Measurements from ENCODE around the gene GNGT2.
A peak's percentile ranks its signal among the peaks of the same experiment; 100 is the strongest.
"Not testable (repeated sequence)": the region's sequence is repeated elsewhere in the genome, so short reads cannot be mapped to it uniquely, and the experiment has no call there.

Gene GNGT2

GRCh38 chr17:49193513-49194296 is 16.7 kb downstream of the GNGT2 start:
- no peaks in the 10 kb centered on the region for H3K36me3 ChIP-seq (ENCODE audit: control insufficient read depth in 2 of 2, insufficient read depth in 2 of 2, low read length in 2 of 2)
- H3K4me1 ChIP-seq (ENCODE audit: control insufficient read depth in 2 of 2, insufficient read depth in 2 of 2, low read length in 2 of 2): peaks cover 4 to 5% of the 10 kb centered on the region in 2 donors
- peak overlapping the region; percentile 41 to 99 for H3K27ac ChIP-seq (ENCODE audit: low read depth in 2 of 2, low read length in 2 of 2)
- no peaks in the 10 kb centered on the region for H3K9me3 ChIP-seq (ENCODE audit: control insufficient read depth in 2 of 2, low read length in 2 of 2)
- peak overlapping the region; percentile 83 to 85 for H3K4me3 ChIP-seq (ENCODE audit: low read length in 2 of 2)
- no peaks in the 10 kb centered on the region for H3K27me3 ChIP-seq (ENCODE audit: control insufficient read depth in 2 of 2, insufficient read depth in 2 of 2, low read length in 2 of 2)
- H3K9ac ChIP-seq (ENCODE audit: low read depth in 1 of 2, low read length in 2 of 2): peak overlapping the region; percentile 5 to 67

- H3K27ac ChIP-seq (ENCODE audit: low read depth in 2 of 2, low read length in 2 of 2): peak overlapping the region; percentile 99
- no peaks in the 10 kb centered on the region for H3K9me3 ChIP-seq (ENCODE audit: control insufficient read depth in 2 of 2, low read length in 2 of 2)
- no peaks in the 10 kb centered on the region for H3K36me3 ChIP-seq (ENCODE audit: control insufficient read depth in 2 of 2, insufficient read depth in 2 of 2, low read length in 2 of 2)
- peaks cover 4 to 5% of the 10 kb centered on the region in 2 donors for H3K4me1 ChIP-seq (ENCODE audit: control insufficient read depth in 2 of 2, insufficient read depth in 2 of 2, low read length in 2 of 2)
- H3K27me3 ChIP-seq (ENCODE audit: control insufficient read depth in 2 of 2, insufficient read depth in 2 of 2, low read length in 2 of 2): no peaks in the 10 kb centered on the region
- peak overlapping the region; percentile 82 to 94 for H3K9ac ChIP-seq (ENCODE audit: low read depth in 1 of 2, low read length in 2 of 2)
- H3K4me3 ChIP-seq (ENCODE audit: low read length in 2 of 2): peak overlapping the region; percentile 83 to 85
Observed at GRCh38 chr17:49191917-49192741, 18.2 kb downstream of the GNGT2 start.

DNA sequence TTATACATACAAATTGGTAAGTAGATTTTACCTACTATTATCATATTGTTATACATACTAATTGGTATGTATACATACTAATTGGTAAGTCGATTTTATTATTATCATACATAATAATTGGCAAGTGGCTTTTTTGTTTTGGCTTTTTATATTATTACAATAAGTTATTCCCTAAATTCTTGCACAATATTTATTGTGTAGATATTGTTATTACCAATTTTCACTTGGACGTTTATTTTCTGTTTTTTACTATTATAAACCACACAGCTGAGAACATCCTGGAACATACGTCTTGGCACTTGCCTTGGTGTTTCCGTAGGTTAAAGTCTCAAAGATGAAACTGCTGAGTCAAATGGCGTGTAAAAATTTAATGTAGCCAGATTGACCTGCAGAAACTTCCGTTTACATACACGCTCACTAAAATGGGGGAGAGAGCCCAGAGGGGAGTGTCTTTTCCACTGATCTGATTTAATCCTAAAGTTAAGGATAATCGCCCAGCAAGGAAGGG is 18.9 kb downstream of the GNGT2 start:
- Histone ChIP-seq H3K9me3 (ENCODE audit: control insufficient read depth in 2 of 2, low read length in 2 of 2) (no peaks in the 10 kb centered on the region), H3K36me3 (ENCODE audit: control insufficient read depth in 2 of 2, insufficient read depth in 2 of 2, low read length in 2 of 2) (no peaks in the 10 kb centered on the region), H3K9ac (ENCODE audit: low read depth in 1 of 2, low read length in 2 of 2) (peak overlapping the region; percentile 82 to 94), H3K4me3 (ENCODE audit: low read length in 2 of 2) (peak overlapping the region; percentile 83 to 85), H3K27ac (ENCODE audit: low read depth in 2 of 2, low read length in 2 of 2) (peak overlapping the region; percentile 99), H3K4me1 (ENCODE audit: control insufficient read depth in 2 of 2, insufficient read depth in 2 of 2, low read length in 2 of 2) (peaks cover 4 to 5% of the 10 kb centered on the region in 2 donors), H3K27me3 (ENCODE audit: control insufficient read depth in 2 of 2, insufficient read depth in 2 of 2, low read length in 2 of 2) (no peaks in the 10 kb centered on the region)

GRCh38 chr17:49190932-49191331 is 19.4 kb downstream of the GNGT2 start:
- H3K4me3 ChIP-seq (ENCODE audit: low read length in 2 of 2): no peak overlapping the region
- H3K4me1 ChIP-seq (ENCODE audit: control insufficient read depth in 2 of 2, insufficient read depth in 2 of 2, low read length in 2 of 2): peaks cover 4 to 5% of the 10 kb centered on the region in 2 donors
- no peak overlapping the region for H3K27ac ChIP-seq (ENCODE audit: low read depth in 2 of 2, low read length in 2 of 2)
- H3K36me3 ChIP-seq (ENCODE audit: control insufficient read depth in 2 of 2, insufficient read depth in 2 of 2, low read length in 2 of 2): no peaks in the 10 kb centered on the region
- no peaks in the 10 kb centered on the region for H3K27me3 ChIP-seq (ENCODE audit: control insufficient read depth in 2 of 2, insufficient read depth in 2 of 2, low read length in 2 of 2)
- H3K9me3 ChIP-seq (ENCODE audit: control insufficient read depth in 2 of 2, low read length in 2 of 2): no peaks in the 10 kb centered on the region
- no peak overlapping the region for H3K9ac ChIP-seq (ENCODE audit: low read depth in 1 of 2, low read length in 2 of 2)

DNA sequence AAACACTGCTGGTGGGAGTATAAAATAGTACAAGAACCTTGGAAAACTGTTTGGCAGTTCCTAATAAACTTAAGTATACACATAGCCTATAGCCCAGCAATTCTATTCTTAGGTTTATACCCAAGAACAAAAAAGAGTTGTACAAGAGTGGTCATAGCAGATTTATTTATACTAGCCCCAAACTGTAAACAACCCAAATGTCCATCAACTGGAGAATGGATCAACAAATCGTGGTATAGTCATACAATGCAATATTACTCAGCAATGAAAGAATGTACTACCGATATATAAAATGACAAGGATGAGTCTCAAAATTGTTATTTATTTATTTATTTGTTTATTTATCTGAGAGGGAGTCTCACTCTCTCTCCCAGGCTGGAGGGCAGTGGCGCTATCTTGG is 23.1 kb downstream of the GNGT2 start:
- no peaks in the 10 kb centered on the region for H3K36me3 ChIP-seq (ENCODE audit: control insufficient read depth in 2 of 2, insufficient read depth in 2 of 2, low read length in 2 of 2)
- H3K27me3 ChIP-seq (ENCODE audit: control insufficient read depth in 2 of 2, insufficient read depth in 2 of 2, low read length in 2 of 2): no peaks in the 10 kb centered on the region
- no peak overlapping the region for H3K27ac ChIP-seq (ENCODE audit: low read depth in 2 of 2, low read length in 2 of 2)
- H3K4me3 ChIP-seq (ENCODE audit: low read length in 2 of 2): no peak overlapping the region
- H3K9ac ChIP-seq (ENCODE audit: low read depth in 1 of 2, low read length in 2 of 2): no peak overlapping the region
- no peaks in the 10 kb centered on the region for H3K4me1 ChIP-seq (ENCODE audit: control insufficient read depth in 2 of 2, insufficient read depth in 2 of 2, low read length in 2 of 2)
- H3K9me3 ChIP-seq (ENCODE audit: control insufficient read depth in 2 of 2, low read length in 2 of 2): no peaks in the 10 kb centered on the region

GRCh38 chr17:49185381-49185780 is 25.0 kb downstream of the GNGT2 start:
- not testable (repeated sequence) for H3K27ac ChIP-seq (ENCODE audit: low read depth in 2 of 2, low read length in 2 of 2); H3K9ac ChIP-seq (ENCODE audit: low read depth in 1 of 2, low read length in 2 of 2); H3K27me3 ChIP-seq (ENCODE audit: control insufficient read depth in 2 of 2, insufficient read depth in 2 of 2, low read length in 2 of 2); H3K36me3 ChIP-seq (ENCODE audit: control insufficient read depth in 2 of 2, insufficient read depth in 2 of 2, low read length in 2 of 2); H3K4me1 ChIP-seq (ENCODE audit: control insufficient read depth in 2 of 2, insufficient read depth in 2 of 2, low read length in 2 of 2); H3K9me3 ChIP-seq (ENCODE audit: control insufficient read depth in 2 of 2, low read length in 2 of 2); H3K4me3 ChIP-seq (ENCODE audit: low read length in 2 of 2)

DNA sequence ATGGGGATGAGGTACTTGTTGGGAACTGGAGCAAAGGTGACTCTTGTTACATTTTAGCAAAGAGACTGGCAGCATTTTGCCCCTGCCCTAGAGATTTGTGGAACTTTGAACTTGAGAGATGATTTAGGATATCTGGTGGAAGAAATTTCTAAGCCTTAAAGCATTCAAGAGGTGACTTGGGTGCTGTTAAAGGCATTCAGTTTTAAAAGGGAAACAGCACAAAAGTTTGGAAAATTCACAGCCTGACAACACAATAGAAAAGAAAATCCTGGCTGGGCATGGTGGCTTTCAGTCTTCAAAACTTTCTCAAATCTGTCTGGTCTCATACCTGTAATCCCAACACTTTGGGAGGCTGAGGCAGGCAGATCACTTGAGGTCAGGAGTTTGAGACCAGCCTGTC is 25.9 kb downstream of the GNGT2 start:
- not testable (repeated sequence) for H3K4me1 ChIP-seq (ENCODE audit: control insufficient read depth in 2 of 2, insufficient read depth in 2 of 2, low read length in 2 of 2)

DNA sequence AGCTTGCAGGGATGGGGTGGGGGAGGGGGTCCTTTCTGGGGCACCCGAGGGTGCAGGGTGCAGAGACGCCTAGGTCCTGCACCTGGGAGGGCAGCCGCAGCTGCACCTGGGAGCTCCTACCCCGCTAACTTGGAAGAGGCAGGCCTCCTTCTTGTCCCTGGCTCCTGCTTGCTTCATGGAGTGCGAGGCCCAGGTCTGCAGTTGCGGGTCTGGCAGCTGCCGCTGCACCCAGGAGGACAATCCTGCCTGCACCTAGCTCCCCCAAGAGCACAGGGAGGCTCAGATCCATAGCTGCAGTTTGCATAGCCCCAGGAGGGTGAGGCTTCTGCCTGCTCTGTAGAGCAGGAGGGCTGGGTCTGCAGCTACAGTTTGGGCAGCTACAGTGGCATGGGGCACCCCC is 26.6 kb downstream of the GNGT2 start:
- Histone ChIP-seq H3K27ac (ENCODE audit: low read depth in 2 of 2, low read length in 2 of 2) (no peak overlapping the region), H3K9me3 (ENCODE audit: control insufficient read depth in 2 of 2, low read length in 2 of 2) (no peaks in the 10 kb centered on the region), H3K9ac (ENCODE audit: low read depth in 1 of 2, low read length in 2 of 2) (no peak overlapping the region), H3K27me3 (ENCODE audit: control insufficient read depth in 2 of 2, insufficient read depth in 2 of 2, low read length in 2 of 2) (no peaks in the 10 kb centered on the region), H3K4me1 (ENCODE audit: control insufficient read depth in 2 of 2, insufficient read depth in 2 of 2, low read length in 2 of 2) (no peaks in the 10 kb centered on the region), H3K36me3 (ENCODE audit: control insufficient read depth in 2 of 2, insufficient read depth in 2 of 2, low read length in 2 of 2) (no peaks in the 10 kb centered on the region), H3K4me3 (ENCODE audit: low read length in 2 of 2) (no peak overlapping the region)

More for the DNA sequence above, 25.9 kb downstream of the GNGT2 start:
- not testable (repeated sequence) for H3K27ac ChIP-seq (ENCODE audit: low read depth in 2 of 2, low read length in 2 of 2); H3K4me3 ChIP-seq (ENCODE audit: low read length in 2 of 2); H3K36me3 ChIP-seq (ENCODE audit: control insufficient read depth in 2 of 2, insufficient read depth in 2 of 2, low read length in 2 of 2); H3K9ac ChIP-seq (ENCODE audit: low read depth in 1 of 2, low read length in 2 of 2); H3K27me3 ChIP-seq (ENCODE audit: control insufficient read depth in 2 of 2, insufficient read depth in 2 of 2, low read length in 2 of 2); H3K9me3 ChIP-seq (ENCODE audit: control insufficient read depth in 2 of 2, low read length in 2 of 2)

DNA sequence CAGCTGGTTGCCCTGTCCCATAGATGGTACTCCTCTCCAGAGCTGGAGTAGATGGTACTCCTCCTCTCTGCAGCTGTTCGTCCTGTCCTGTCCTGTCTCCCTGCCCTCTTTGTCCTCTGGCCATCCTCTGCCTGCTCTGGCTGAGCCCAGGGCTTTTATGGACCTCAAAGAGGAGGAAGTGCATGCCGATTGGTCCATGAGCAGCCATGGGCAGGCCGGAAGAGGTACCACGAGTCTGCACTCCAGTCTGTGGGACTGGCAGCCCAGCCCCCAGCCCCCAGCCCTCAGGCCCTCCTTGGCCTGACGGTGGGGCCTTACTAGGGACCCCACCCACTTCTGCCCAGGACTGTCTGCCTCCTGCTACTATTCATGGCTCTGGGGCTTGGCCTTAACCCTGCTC is 27.0 kb downstream of the GNGT2 start:
- Histone ChIP-seq H3K27me3 (ENCODE audit: control insufficient read depth in 2 of 2, insufficient read depth in 2 of 2, low read length in 2 of 2) (no peaks in the 10 kb centered on the region), H3K4me1 (ENCODE audit: control insufficient read depth in 2 of 2, insufficient read depth in 2 of 2, low read length in 2 of 2) (no peaks in the 10 kb centered on the region), H3K27ac (ENCODE audit: low read depth in 2 of 2, low read length in 2 of 2) (no peak overlapping the region), H3K9ac (ENCODE audit: low read depth in 1 of 2, low read length in 2 of 2) (no peak overlapping the region), H3K9me3 (ENCODE audit: control insufficient read depth in 2 of 2, low read length in 2 of 2) (no peaks in the 10 kb centered on the region), H3K36me3 (ENCODE audit: control insufficient read depth in 2 of 2, insufficient read depth in 2 of 2, low read length in 2 of 2) (no peaks in the 10 kb centered on the region), H3K4me3 (ENCODE audit: low read length in 2 of 2) (no peak overlapping the region)

- Histone ChIP-seq H3K36me3 (ENCODE audit: control insufficient read depth in 2 of 2, insufficient read depth in 2 of 2, low read length in 2 of 2) (no peaks in the 10 kb centered on the region), H3K27me3 (ENCODE audit: control insufficient read depth in 2 of 2, insufficient read depth in 2 of 2, low read length in 2 of 2) (no peaks in the 10 kb centered on the region), H3K9me3 (ENCODE audit: control insufficient read depth in 2 of 2, low read length in 2 of 2) (peaks cover 0 to 4% of the 10 kb centered on the region in 2 donors), H3K4me1 (ENCODE audit: control insufficient read depth in 2 of 2, insufficient read depth in 2 of 2, low read length in 2 of 2) (no peaks in the 10 kb centered on the region), H3K27ac (ENCODE audit: low read depth in 2 of 2, low read length in 2 of 2) (no peak overlapping the region), H3K9ac (ENCODE audit: low read depth in 1 of 2, low read length in 2 of 2) (no peak overlapping the region), H3K4me3 (ENCODE audit: low read length in 2 of 2) (no peak overlapping the region)
Observed at GRCh38 chr17:49180998-49181635, 29.3 kb downstream of the GNGT2 start.

All from mucosa of rectum (tissue), 2 donors.